Ishikawa (cell line): ENCODE measurements around the gene COL4A2.

Source experiments
- CEBPB ChIP-seq: IDR thresholded peaks from 2 replicates; pipeline ENCODE4 v1.6.1; 2012
- CREB1 ChIP-seq: IDR thresholded peaks from 2 replicates; pipeline ENCODE4 v1.6.1; 2012; ENCODE audit warnings: low read depth
- EGR1 ChIP-seq: IDR thresholded peaks from 2 replicates; pipeline ENCODE4 v1.6.1; 2012
- EP300 ChIP-seq: IDR thresholded peaks from 2 replicates; pipeline ENCODE4 v1.6.1; 2012; ENCODE audit warnings: borderline replicate concordance
- FOXM1 ChIP-seq: IDR thresholded peaks from 2 replicates; pipeline ENCODE4 v1.6.1; 2012; ENCODE audit warnings: low read depth, borderline replicate concordance
- MAX ChIP-seq: IDR thresholded peaks from 2 replicates; pipeline ENCODE4 v1.6.1; 2012
- NFIC ChIP-seq: IDR thresholded peaks from 2 replicates; pipeline ENCODE4 v1.6.1; 2012
- RAD21 ChIP-seq: IDR thresholded peaks from 2 replicates; pipeline ENCODE4 v1.6.1; 2012; ENCODE audit warnings: low read depth
- REST ChIP-seq: IDR thresholded peaks from 2 replicates; pipeline ENCODE4 v1.6.1; 2012; ENCODE audit warnings: low read depth, mild to moderate bottlenecking
- TAF1 ChIP-seq: IDR thresholded peaks from 2 replicates; pipeline ENCODE4 v1.6.1; 2012; ENCODE audit warnings: low read depth, mild to moderate bottlenecking
- TCF12 ChIP-seq: IDR thresholded peaks from 2 replicates; pipeline ENCODE4 v1.6.1; 2012; ENCODE audit warnings: low read depth
- TEAD4 ChIP-seq: IDR thresholded peaks from 2 replicates; pipeline ENCODE4 v1.6.1; 2012
- USF1 ChIP-seq: IDR thresholded peaks from 2 replicates; pipeline ENCODE4 v1.6.1; 2012
- ZBTB7A ChIP-seq: IDR thresholded peaks from 2 replicates; pipeline ENCODE4 v1.6.1; 2012; ENCODE audit warnings: low read depth

- TF ChIP-seq MAX (no peak), TAF1 (no peak), REST (no peak), EP300 (no peak), EGR1 (no peak), TEAD4 (no peak), TCF12 (no peak), ZBTB7A (no peak), NFIC (no peak), CREB1 (no peak), CEBPB (no peak), USF1 (no peak), RAD21 (no peak), FOXM1 (no peak)
Measured at GRCh38 chr13:110265682-110266430, 41.2 kb upstream of the COL4A2 start.
